Measurements from ENCODE around the gene MYLK.
"Not testable (repeated sequence)": the region's sequence is repeated elsewhere in the genome, so short reads cannot be mapped to it uniquely, and the experiment has no call there.

The MYLK gene

GRCh38 chr3:123605789-123606234 is 278.3 kb downstream of the MYLK start:
- Histone ChIP-seq H3K9ac (ENCODE audit: low read depth, low read length) (no peak overlapping the region), H3K4me1 (ENCODE audit: insufficient read depth, low read length) (no peaks in the 10 kb centered on the region), H3K9me3 (ENCODE audit: insufficient read depth, low read depth, low read length) (no peaks in the 10 kb centered on the region), H3K27me3 (ENCODE audit: insufficient read depth, low read length) (no peaks in the 10 kb centered on the region), H3K4me3 (ENCODE audit: low read length) (no peak overlapping the region), H3K27ac (ENCODE audit: low read length) (no peak overlapping the region), H3K36me3 (ENCODE audit: insufficient read depth, low read depth, low read length) (0 out of 2 replicates have a peak, but pooled peaks cover 3% of the 10 kb centered on the region)

DNA sequence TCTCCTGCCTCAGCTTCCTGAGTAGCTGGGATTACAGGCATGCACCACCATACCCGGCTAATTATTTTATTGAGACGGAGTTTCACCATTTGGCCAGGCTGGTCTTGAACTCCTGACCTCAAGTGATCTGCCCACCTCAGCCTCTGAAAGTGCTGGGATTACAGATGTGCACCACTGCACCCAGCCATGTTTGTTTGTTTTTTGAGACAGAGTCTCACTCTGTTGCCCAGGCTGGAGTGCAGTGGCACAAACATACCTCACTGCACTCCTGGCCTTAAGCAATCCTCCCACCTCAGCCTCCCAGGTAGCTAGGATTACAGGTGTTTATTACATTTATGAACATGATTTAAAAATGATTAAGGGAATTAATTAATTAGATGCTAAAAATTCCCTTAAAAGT is 281.0 kb downstream of the MYLK start:
- H3K4me1 ChIP-seq (ENCODE audit: insufficient read depth, low read length); H3K9ac ChIP-seq (ENCODE audit: low read depth, low read length); H3K36me3 ChIP-seq (ENCODE audit: insufficient read depth, low read depth, low read length); H3K4me3 ChIP-seq (ENCODE audit: low read length); H3K27ac ChIP-seq (ENCODE audit: low read length); H3K27me3 ChIP-seq (ENCODE audit: insufficient read depth, low read length); H3K9me3 ChIP-seq (ENCODE audit: insufficient read depth, low read depth, low read length): not testable (repeated sequence)

DNA sequence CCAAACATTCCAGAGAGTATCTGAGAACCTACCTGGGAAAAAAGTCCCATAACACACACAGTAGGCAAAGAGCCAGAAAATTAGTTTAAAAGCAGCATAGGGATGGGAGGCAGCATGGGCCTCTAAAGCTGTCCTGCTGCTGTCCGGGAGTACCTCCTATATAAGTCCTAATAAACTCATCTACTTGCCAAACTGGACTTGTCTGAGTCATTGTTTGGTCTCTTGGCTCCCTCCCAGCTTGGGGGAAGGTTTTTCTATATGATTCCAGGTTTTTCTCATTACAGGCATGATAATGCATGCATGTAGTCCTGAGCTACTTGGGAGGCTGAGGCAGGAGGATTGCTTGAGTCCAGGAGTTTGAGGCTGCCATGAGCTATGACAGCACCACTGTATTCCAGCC is 281.8 kb downstream of the MYLK start:
- Histone ChIP-seq H3K9me3 (ENCODE audit: insufficient read depth, low read depth, low read length) (no peaks in the 10 kb centered on the region), H3K36me3 (ENCODE audit: insufficient read depth, low read depth, low read length) (0 out of 2 replicates have a peak, but pooled peaks cover 3% of the 10 kb centered on the region), H3K27me3 (ENCODE audit: insufficient read depth, low read length) (no peaks in the 10 kb centered on the region), H3K4me1 (ENCODE audit: insufficient read depth, low read length) (no peaks in the 10 kb centered on the region), H3K9ac (ENCODE audit: low read depth, low read length) (no peak overlapping the region), H3K4me3 (ENCODE audit: low read length) (no peak overlapping the region), H3K27ac (ENCODE audit: low read length) (no peak overlapping the region)

DNA sequence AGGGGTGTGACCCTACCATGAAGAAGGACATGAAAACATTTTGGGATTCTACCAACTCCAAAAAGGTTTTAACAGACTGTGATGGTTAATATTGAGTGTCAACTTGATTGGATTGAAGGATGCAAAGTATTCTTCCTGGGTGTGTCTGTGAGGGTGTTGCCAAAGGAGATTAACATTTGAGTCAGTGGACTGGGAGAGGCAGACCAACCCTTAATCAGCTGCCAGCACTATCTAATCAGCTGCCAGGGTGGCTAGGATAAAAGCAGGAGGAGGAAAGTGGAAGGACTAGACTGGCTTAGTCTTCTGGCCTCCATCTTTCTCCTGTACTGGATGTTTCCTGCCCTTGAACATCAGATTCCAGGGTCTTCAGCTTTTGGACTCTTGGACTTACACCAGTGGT is 283.3 kb downstream of the MYLK start:
- not testable (repeated sequence) for H3K4me3 ChIP-seq (ENCODE audit: low read length); H3K9me3 ChIP-seq (ENCODE audit: insufficient read depth, low read depth, low read length); H3K36me3 ChIP-seq (ENCODE audit: insufficient read depth, low read depth, low read length); H3K27me3 ChIP-seq (ENCODE audit: insufficient read depth, low read length); H3K9ac ChIP-seq (ENCODE audit: low read depth, low read length); H3K4me1 ChIP-seq (ENCODE audit: insufficient read depth, low read length); H3K27ac ChIP-seq (ENCODE audit: low read length)

- Histone ChIP-seq H3K27me3 (ENCODE audit: insufficient read depth, low read length) (no peaks in the 10 kb centered on the region), H3K9ac (ENCODE audit: low read depth, low read length) (no peak overlapping the region), H3K4me3 (ENCODE audit: low read length) (no peak overlapping the region), H3K9me3 (ENCODE audit: insufficient read depth, low read depth, low read length) (no peaks in the 10 kb centered on the region), H3K27ac (ENCODE audit: low read length) (no peak overlapping the region), H3K4me1 (ENCODE audit: insufficient read depth, low read length) (no peaks in the 10 kb centered on the region), H3K36me3 (ENCODE audit: insufficient read depth, low read depth, low read length) (0 out of 2 replicates have a peak, but pooled peaks cover 3% of the 10 kb centered on the region)
These were observed 286.6 kb downstream of the MYLK start for GRCh38 chr3:123597561-123597960.

DNA sequence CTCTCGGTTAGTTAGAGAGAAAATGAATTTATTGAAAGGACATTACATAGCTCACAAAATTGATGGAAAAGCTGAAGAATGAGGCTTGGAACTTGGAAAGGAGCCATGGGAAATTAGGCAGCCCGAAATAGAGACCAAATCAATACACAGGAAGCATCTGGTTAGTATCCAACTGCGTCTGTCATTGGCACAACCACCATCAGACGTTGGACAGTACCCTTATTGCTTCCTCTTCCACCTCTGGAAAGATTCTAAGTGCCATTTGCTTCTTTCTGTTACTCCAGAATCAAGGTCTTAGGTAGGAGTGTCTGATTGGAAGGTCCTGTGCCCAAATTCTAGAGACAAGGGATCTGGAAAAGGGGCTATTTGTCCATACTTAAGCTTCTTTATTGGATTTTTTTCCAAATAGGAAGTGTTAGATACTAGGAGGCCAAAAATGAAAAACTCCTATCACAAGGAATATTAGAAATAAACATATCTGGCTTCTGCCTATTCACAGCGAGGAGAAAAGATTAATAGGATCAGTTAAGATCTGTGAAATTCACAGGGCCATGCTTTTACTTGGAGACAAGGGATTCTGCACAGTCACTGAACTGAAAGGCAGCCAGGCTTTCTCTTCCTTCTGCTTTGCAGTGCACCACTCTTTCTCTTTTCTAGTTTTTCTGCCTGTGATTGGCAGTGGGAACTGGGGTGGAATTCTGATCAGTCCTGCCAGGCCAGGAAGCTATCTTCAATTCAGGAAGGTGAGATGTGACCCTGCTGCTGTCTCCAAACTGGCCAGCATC is 288.5 kb downstream of the MYLK start:
- Histone ChIP-seq H3K4me3 (ENCODE audit: low read length) (no peak overlapping the region), H3K27ac (ENCODE audit: low read length) (no peak overlapping the region), H3K36me3 (ENCODE audit: insufficient read depth, low read depth, low read length) (peaks cover 6% of the 10 kb centered on the region), H3K9me3 (ENCODE audit: insufficient read depth, low read depth, low read length) (peaks cover 7% of the 10 kb centered on the region), H3K9ac (ENCODE audit: low read depth, low read length) (no peak overlapping the region), H3K4me1 (ENCODE audit: insufficient read depth, low read length) (no peaks in the 10 kb centered on the region), H3K27me3 (ENCODE audit: insufficient read depth, low read length) (no peaks in the 10 kb centered on the region)

- peaks cover 16% of the 10 kb centered on the region for H3K36me3 ChIP-seq (ENCODE audit: insufficient read depth, low read depth, low read length)
- H3K4me1 ChIP-seq (ENCODE audit: insufficient read depth, low read length) = no peaks in the 10 kb centered on the region
- peaks cover 26% of the 10 kb centered on the region for H3K9me3 ChIP-seq (ENCODE audit: insufficient read depth, low read depth, low read length)
- no peak overlapping the region for H3K27ac ChIP-seq (ENCODE audit: low read length)
- H3K9ac ChIP-seq (ENCODE audit: low read depth, low read length) = no peak overlapping the region
- no peak overlapping the region for H3K4me3 ChIP-seq (ENCODE audit: low read length)
- H3K27me3 ChIP-seq (ENCODE audit: insufficient read depth, low read length) = no peaks in the 10 kb centered on the region
These were observed 290.8 kb downstream of the MYLK start for GRCh38 chr3:123593381-123593780.

- Histone ChIP-seq H3K9ac (ENCODE audit: low read depth, low read length) (no peak overlapping the region), H3K4me3 (ENCODE audit: low read length) (no peak overlapping the region), H3K4me1 (ENCODE audit: insufficient read depth, low read length) (no peaks in the 10 kb centered on the region), H3K36me3 (ENCODE audit: insufficient read depth, low read depth, low read length) (peaks cover 16% of the 10 kb centered on the region), H3K27me3 (ENCODE audit: insufficient read depth, low read length) (no peaks in the 10 kb centered on the region), H3K9me3 (ENCODE audit: insufficient read depth, low read depth, low read length) (peaks cover 26% of the 10 kb centered on the region), H3K27ac (ENCODE audit: low read length) (no peak overlapping the region)
These were observed 293.3 kb downstream of the MYLK start for GRCh38 chr3:123590685-123591450.

DNA sequence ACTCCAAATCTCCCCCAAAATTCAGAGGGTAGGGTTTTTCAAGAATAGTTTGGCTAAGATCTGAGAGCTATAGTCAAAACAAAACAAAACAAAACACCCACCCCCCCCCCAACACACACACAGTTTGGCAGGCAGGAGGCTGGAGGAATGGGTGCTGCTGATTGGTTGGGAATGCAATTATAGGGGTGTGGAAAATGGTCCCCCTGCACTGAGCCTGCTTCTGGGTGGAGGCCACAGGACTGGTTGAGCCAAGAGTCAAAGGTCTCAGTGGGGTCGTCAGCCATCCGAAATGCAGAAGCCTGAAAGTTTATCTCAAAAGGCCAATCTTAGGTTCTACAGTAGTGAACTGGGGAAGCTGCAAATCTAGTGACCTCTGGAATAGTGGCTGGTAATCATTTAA is 296.7 kb downstream of the MYLK start:
- H3K9me3 ChIP-seq (ENCODE audit: insufficient read depth, low read depth, low read length) = peaks cover 26% of the 10 kb centered on the region
- no peak overlapping the region for H3K4me3 ChIP-seq (ENCODE audit: low read length)
- peaks cover 4% of the 10 kb centered on the region; the same call in 1 of the 2 replicates for H3K27me3 ChIP-seq (ENCODE audit: insufficient read depth, low read length)
- peaks cover 16% of the 10 kb centered on the region for H3K36me3 ChIP-seq (ENCODE audit: insufficient read depth, low read depth, low read length)
- no peak overlapping the region for H3K9ac ChIP-seq (ENCODE audit: low read depth, low read length)
- H3K27ac ChIP-seq (ENCODE audit: low read length) = no peak overlapping the region
- no peaks in the 10 kb centered on the region; the same call in 1 of the 2 replicates for H3K4me1 ChIP-seq (ENCODE audit: insufficient read depth, low read length)

GRCh38 chr3:123586968-123587367 is 297.2 kb downstream of the MYLK start:
- Histone ChIP-seq H3K36me3 (ENCODE audit: insufficient read depth, low read depth, low read length) (peaks cover 16% of the 10 kb centered on the region), H3K9me3 (ENCODE audit: insufficient read depth, low read depth, low read length) (peaks cover 26% of the 10 kb centered on the region), H3K9ac (ENCODE audit: low read depth, low read length) (no peak overlapping the region), H3K4me1 (ENCODE audit: insufficient read depth, low read length) (no peaks in the 10 kb centered on the region; the same call in 1 of the 2 replicates), H3K27me3 (ENCODE audit: insufficient read depth, low read length) (peaks cover 4% of the 10 kb centered on the region; the same call in 1 of the 2 replicates), H3K27ac (ENCODE audit: low read length) (no peak overlapping the region), H3K4me3 (ENCODE audit: low read length) (peak overlapping the region; percentile 89; the same call in 1 of the 2 replicates)

- H3K27ac ChIP-seq (ENCODE audit: low read length) = no peak overlapping the region
- peaks cover 22% of the 10 kb centered on the region for H3K36me3 ChIP-seq (ENCODE audit: insufficient read depth, low read depth, low read length)
- peak overlapping the region; percentile 94 for H3K9ac ChIP-seq (ENCODE audit: low read depth, low read length)
- peaks cover 25% of the 10 kb centered on the region for H3K9me3 ChIP-seq (ENCODE audit: insufficient read depth, low read depth, low read length)
- peaks cover 4% of the 10 kb centered on the region; the same call in 1 of the 2 replicates for H3K27me3 ChIP-seq (ENCODE audit: insufficient read depth, low read length)
- peak overlapping the region; percentile 89 for H3K4me3 ChIP-seq (ENCODE audit: low read length)
- H3K4me1 ChIP-seq (ENCODE audit: insufficient read depth, low read length) = no peaks in the 10 kb centered on the region; the same call in 1 of the 2 replicates
These were observed 298.0 kb downstream of the MYLK start for GRCh38 chr3:123586131-123586530.

Measured in iPS-20b (cell line).